GM18867 (cell line): ENCODE data around the gene SLCO1C1.

Experiments used
- ATAC-seq: cut with Tn5 transposase; IDR thresholded peaks from one replicate; pipeline ENCODE4 v1.9.1; 2021; ENCODE audit warnings: mild to moderate bottlenecking, moderate library complexity; ENCODE audit not compliant: unreplicated experiment

SLCO1C1 gene

DNA sequence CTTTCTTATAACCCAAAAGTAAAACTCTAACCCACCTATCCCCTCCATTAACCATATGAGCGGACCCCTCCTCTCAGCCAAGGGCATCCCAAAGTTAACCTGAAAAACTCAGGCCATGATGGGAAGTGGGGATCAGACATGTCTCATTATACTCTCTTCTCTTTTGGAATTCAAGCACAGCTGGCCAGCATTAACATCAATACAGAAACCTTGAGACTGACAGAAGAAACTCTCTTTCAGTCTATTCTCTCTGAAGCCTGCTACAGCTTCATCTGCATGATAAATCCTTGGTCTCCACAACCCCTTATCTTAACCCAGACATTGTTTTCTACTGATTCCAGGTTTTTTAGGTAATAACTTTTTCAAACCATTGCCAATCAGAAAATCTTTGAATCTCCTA, 97.8 kb downstream of the SLCO1C1 start:
- ATAC-seq, result no peak

DNA sequence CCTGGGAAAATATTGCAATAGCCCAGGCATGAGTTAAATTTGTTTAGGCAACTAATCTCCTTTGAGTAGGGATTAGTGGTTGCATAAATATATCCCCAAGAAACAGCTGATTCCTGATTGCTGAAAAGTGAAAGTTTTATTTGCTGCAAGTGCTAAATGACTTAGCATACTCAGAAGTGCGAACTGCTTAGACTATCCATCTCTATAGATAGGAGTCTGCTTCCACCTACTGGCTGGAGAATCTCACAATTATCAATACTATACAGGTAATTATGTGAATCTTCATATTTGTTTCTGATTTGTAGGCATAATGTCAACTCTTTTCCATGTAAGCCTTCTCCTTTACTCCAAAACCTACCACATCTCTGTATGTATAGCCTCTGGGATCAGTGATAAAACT, 103.4 kb downstream of the SLCO1C1 start:
- ATAC-seq, result no peak

- ATAC-seq, result peak; percentile 92
Observed at GRCh38 chr12:20800160-20800559, 105.0 kb downstream of the SLCO1C1 start.

DNA sequence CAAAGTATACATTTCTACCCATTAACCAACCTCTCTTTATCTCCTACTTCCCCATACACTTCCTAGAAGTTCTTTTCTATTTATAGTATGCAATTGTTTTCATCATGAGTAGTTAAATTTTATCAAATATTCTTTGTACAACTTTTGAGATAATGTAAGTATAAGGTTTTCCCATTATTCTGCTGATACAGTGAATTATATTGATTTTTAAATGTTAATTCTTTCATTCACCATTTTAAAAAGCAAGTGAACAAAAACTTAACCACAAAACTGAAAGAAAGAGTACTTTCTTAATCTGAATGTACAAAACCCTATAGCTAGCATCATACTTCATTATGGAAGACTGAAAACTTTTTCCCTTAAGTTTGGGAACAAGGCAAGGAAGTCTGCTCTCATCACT, 105.9 kb downstream of the SLCO1C1 start:
- no peak for ATAC-seq
